ENCODE results near the gene SIK3. TPM values are rescaled to one million over a fixed set of nuclear protein-coding genes. Genes with fewer than 3 reads are reported as not detected.
A peak's percentile ranks its signal among the peaks of the same experiment; 100 is the strongest.

The SIK3 gene
- total RNA-seq, 2 donors from 2014 or later: 37.2 to 43.5 TPM

DNA sequence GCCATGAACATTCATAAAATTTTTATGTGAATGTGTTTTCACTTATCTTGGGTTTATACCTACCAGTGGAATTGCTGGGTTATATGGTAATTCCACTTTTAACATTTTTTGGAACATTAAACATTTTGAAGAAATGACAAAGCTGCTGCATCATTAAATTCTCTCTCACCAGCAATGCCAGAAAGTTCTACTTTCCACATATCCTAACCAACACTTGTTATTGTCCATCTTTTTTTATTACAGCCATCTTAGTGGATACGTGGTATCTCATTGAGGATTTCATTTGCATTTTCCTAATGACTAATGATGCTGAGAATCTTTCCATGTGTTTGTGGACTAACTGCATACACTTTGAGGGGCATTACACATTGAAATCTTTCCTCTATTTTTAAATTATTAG lies 122.6 kb downstream of the SIK3 start:
- Histone ChIP-seq H3K36me3 (ENCODE audit: control insufficient read depth, insufficient read depth, low read length) (no peaks in the 10 kb centered on the region), H3K27me3 (ENCODE audit: control insufficient read depth, insufficient read depth, low read length, poor library complexity, severe bottlenecking) (no peaks in the 10 kb centered on the region), H3K9ac (ENCODE audit: extremely low read depth, low read length, poor library complexity, severe bottlenecking) (no peak overlapping the region), H3K4me1 (ENCODE audit: control insufficient read depth, insufficient read depth, low read length) (peaks cover 6% of the 10 kb centered on the region), H3K9me3 (ENCODE audit: control insufficient read depth, low read length) (no peaks in the 10 kb centered on the region), H3K27ac (ENCODE audit: low read depth, low read length) (no peak overlapping the region), H3K4me3 (ENCODE audit: low read length) (no peak overlapping the region)
- H3K4me3 Mint-ChIP-seq: no peak overlapping the region
- H3K9me3 Mint-ChIP-seq: no peaks in the 10 kb centered on the region
- H3K36me3 Mint-ChIP-seq (ENCODE audit: low read depth): peaks cover 2% of the 10 kb centered on the region
- TF ChIP-seq, protein P1, sequence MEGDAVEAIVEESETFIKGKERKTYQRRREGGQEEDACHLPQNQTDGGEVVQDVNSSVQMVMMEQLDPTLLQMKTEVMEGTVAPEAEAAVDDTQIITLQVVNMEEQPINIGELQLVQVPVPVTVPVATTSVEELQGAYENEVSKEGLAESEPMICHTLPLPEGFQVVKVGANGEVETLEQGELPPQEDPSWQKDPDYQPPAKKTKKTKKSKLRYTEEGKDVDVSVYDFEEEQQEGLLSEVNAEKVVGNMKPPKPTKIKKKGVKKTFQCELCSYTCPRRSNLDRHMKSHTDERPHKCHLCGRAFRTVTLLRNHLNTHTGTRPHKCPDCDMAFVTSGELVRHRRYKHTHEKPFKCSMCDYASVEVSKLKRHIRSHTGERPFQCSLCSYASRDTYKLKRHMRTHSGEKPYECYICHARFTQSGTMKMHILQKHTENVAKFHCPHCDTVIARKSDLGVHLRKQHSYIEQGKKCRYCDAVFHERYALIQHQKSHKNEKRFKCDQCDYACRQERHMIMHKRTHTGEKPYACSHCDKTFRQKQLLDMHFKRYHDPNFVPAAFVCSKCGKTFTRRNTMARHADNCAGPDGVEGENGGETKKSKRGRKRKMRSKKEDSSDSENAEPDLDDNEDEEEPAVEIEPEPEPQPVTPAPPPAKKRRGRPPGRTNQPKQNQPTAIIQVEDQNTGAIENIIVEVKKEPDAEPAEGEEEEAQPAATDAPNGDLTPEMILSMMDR (conservative IDR thresholded peaks at IDR 0.05): no peak
- H3K27ac Mint-ChIP-seq: no peak overlapping the region
- DNase-seq: no peak
- WGBS, 2 experiments (ENCODE audit: insufficient coverage in 1 of 2, insufficient read length in 1 of 2): 100% methylated on average over 1 of the region's 1 CpG
- no peaks in the 10 kb centered on the region for H3K27me3 Mint-ChIP-seq (ENCODE audit: insufficient read depth)
- peaks cover 33% of the 10 kb centered on the region for H3K4me1 Mint-ChIP-seq

DNA sequence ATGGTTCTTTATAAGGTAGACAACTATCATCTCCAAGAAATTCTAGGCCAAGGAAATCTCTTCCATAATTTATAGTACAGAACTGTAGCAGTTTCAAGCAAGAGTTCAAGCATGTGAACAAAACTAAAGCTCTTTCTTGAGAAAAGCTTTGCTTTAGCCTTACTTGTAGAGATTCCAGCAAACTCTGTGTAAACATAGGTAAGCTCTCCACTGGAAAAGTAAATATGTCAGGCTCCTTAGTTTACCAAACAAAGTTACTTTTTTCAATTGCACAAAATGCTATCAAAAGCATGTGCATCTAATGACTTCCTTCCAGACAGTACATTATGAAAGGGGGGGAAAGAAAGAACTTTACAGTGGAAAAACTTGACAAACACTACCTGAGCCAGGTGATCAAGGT lies 125.0 kb downstream of the SIK3 start:
- Mint-ChIP-seq H3K27me3 (ENCODE audit: insufficient read depth) (no peaks in the 10 kb centered on the region), H3K9me3 (no peaks in the 10 kb centered on the region), H3K27ac (peak overlapping the region; percentile 71)

DNA sequence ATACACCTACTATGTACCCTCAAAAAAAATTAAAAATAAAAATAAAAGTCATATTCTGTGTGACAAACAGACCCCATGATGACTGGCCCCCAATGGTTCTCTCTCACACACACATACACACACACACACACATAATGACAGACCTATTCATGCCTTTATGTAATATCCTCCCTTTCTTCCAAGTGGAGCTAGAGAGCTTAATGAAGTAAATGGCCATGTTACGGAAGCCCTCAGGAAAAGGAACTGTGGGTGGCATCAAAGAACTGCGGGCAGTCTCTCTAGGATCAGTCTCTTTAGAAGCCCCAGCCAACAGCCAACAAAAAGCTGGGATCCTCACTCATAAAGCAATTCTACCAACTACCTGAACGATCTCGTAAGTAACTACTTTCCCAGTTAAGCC lies 125.5 kb downstream of the SIK3 start:
- Mint-ChIP-seq H3K27ac (peak overlapping the region; percentile 71), H3K36me3 (ENCODE audit: low read depth) (peaks cover 3% of the 10 kb centered on the region), H3K9me3 (no peaks in the 10 kb centered on the region), H3K4me3 (no peak overlapping the region), H3K27me3 (ENCODE audit: insufficient read depth) (no peaks in the 10 kb centered on the region), H3K4me1 (peaks cover 35% of the 10 kb centered on the region)
- Histone ChIP-seq H3K4me1 (ENCODE audit: control insufficient read depth, insufficient read depth, low read length) (peaks cover 3% of the 10 kb centered on the region), H3K4me3 (ENCODE audit: low read length) (no peak overlapping the region), H3K36me3 (ENCODE audit: control insufficient read depth, insufficient read depth, low read length) (no peaks in the 10 kb centered on the region), H3K9me3 (ENCODE audit: control insufficient read depth, low read length) (no peaks in the 10 kb centered on the region), H3K9ac (ENCODE audit: extremely low read depth, low read length, poor library complexity, severe bottlenecking) (no peak overlapping the region), H3K27me3 (ENCODE audit: control insufficient read depth, insufficient read depth, low read length, poor library complexity, severe bottlenecking) (no peaks in the 10 kb centered on the region), H3K27ac (ENCODE audit: low read depth, low read length) (no peak overlapping the region)
- no peak for DNase-seq
- TF ChIP-seq, protein P1 (conservative IDR thresholded peaks at IDR 0.05): no peak
- WGBS, 2 experiments (ENCODE audit: insufficient coverage in 1 of 2, insufficient read length in 1 of 2): 83 to 89% methylated on average over 1 to 4 of the region's 4 CpGs

More for the DNA sequence above, 125.0 kb downstream of the SIK3 start:
- Mint-ChIP-seq H3K36me3 (ENCODE audit: low read depth) (peaks cover 3% of the 10 kb centered on the region), H3K4me1 (peaks cover 35% of the 10 kb centered on the region), H3K4me3 (no peak overlapping the region)
- H3K9ac ChIP-seq (ENCODE audit: extremely low read depth, low read length, poor library complexity, severe bottlenecking): no peak overlapping the region
- TF ChIP-seq, protein P1 (conservative IDR thresholded peaks at IDR 0.05): no peak
- H3K4me3 ChIP-seq (ENCODE audit: low read length): no peak overlapping the region
- peaks cover 3% of the 10 kb centered on the region for H3K4me1 ChIP-seq (ENCODE audit: control insufficient read depth, insufficient read depth, low read length)
- no peaks in the 10 kb centered on the region for H3K9me3 ChIP-seq (ENCODE audit: control insufficient read depth, low read length)
- no peak overlapping the region for H3K27ac ChIP-seq (ENCODE audit: low read depth, low read length)
- DNase-seq: no peak
- H3K36me3 ChIP-seq (ENCODE audit: control insufficient read depth, insufficient read depth, low read length): no peaks in the 10 kb centered on the region
- no peaks in the 10 kb centered on the region for H3K27me3 ChIP-seq (ENCODE audit: control insufficient read depth, insufficient read depth, low read length, poor library complexity, severe bottlenecking)
